ENCODE measurements around the gene RANBP2. TPM values are rescaled to one million over a fixed set of nuclear protein-coding genes. Genes with fewer than 3 reads are reported as not detected.

The RANBP2 gene
- total and polyA plus RNA-seq, 2 experiments from 2014 or later: 23.0 to 98.0 TPM

- TF ChIP-seq, protein P1, sequence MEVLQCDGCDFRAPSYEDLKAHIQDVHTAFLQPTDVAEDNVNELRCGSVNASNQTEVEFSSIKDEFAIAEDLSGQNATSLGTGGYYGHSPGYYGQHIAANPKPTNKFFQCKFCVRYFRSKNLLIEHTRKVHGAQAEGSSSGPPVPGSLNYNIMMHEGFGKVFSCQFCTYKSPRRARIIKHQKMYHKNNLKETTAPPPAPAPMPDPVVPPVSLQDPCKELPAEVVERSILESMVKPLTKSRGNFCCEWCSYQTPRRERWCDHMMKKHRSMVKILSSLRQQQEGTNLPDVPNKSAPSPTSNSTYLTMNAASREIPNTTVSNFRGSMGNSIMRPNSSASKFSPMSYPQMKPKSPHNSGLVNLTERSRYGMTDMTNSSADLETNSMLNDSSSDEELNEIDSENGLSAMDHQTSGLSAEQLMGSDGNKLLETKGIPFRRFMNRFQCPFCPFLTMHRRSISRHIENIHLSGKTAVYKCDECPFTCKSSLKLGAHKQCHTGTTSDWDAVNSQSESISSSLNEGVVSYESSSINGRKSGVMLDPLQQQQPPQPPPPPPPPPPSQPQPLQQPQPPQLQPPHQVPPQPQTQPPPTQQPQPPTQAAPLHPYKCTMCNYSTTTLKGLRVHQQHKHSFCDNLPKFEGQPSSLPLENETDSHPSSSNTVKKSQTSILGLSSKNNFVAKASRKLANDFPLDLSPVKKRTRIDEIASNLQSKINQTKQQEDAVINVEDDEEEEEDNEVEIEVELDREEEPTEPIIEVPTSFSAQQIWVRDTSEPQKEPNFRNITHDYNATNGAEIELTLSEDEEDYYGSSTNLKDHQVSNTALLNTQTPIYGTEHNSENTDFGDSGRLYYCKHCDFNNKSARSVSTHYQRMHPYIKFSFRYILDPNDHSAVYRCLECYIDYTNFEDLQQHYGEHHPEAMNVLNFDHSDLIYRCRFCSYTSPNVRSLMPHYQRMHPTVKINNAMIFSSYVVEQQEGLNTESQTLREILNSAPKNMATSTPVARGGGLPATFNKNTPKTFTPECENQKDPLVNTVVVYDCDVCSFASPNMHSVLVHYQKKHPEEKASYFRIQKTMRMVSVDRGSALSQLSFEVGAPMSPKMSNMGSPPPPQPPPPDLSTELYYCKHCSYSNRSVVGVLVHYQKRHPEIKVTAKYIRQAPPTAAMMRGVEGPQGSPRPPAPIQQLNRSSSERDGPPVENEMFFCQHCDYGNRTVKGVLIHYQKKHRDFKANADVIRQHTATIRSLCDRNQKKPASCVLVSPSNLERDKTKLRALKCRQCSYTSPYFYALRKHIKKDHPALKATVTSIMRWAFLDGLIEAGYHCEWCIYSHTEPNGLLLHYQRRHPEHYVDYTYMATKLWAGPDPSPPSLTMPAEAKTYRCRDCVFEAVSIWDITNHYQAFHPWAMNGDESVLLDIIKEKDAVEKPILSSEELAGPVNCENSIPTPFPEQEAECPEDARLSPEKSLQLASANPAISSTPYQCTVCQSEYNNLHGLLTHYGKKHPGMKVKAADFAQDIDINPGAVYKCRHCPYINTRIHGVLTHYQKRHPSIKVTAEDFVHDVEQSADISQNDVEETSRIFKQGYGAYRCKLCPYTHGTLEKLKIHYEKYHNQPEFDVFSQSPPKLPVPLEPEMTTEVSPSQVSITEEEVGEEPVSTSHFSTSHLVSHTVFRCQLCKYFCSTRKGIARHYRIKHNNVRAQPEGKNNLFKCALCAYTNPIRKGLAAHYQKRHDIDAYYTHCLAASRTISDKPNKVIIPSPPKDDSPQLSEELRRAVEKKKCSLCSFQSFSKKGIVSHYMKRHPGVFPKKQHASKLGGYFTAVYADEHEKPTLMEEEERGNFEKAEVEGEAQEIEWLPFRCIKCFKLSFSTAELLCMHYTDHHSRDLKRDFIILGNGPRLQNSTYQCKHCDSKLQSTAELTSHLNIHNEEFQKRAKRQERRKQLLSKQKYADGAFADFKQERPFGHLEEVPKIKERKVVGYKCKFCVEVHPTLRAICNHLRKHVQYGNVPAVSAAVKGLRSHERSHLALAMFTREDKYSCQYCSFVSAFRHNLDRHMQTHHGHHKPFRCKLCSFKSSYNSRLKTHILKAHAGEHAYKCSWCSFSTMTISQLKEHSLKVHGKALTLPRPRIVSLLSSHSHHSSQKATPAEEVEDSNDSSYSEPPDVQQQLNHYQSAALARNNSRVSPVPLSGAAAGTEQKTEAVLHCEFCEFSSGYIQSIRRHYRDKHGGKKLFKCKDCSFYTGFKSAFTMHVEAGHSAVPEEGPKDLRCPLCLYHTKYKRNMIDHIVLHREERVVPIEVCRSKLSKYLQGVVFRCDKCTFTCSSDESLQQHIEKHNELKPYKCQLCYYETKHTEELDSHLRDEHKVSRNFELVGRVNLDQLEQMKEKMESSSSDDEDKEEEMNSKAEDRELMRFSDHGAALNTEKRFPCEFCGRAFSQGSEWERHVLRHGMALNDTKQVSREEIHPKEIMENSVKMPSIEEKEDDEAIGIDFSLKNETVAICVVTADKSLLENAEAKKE (CRISPR knock-in tag; IDR thresholded peaks at IDR 0.05): no peak
- TF ChIP-seq NANOG (IDR thresholded peaks at IDR 0.05; ENCODE audit: borderline replicate concordance): no peak
- no peak for TF ChIP-seq EZH2 (IDR thresholded peaks at IDR 0.05; ENCODE audit: low read depth, unreplicated experiment)
- TF ChIP-seq ZNF114 (CRISPR knock-in tag; IDR thresholded peaks at IDR 0.05): no peak
- TF ChIP-seq STAT1 (IDR thresholded peaks at IDR 0.05; ENCODE audit: unreplicated experiment): no peak
- TF ChIP-seq, protein P2, sequence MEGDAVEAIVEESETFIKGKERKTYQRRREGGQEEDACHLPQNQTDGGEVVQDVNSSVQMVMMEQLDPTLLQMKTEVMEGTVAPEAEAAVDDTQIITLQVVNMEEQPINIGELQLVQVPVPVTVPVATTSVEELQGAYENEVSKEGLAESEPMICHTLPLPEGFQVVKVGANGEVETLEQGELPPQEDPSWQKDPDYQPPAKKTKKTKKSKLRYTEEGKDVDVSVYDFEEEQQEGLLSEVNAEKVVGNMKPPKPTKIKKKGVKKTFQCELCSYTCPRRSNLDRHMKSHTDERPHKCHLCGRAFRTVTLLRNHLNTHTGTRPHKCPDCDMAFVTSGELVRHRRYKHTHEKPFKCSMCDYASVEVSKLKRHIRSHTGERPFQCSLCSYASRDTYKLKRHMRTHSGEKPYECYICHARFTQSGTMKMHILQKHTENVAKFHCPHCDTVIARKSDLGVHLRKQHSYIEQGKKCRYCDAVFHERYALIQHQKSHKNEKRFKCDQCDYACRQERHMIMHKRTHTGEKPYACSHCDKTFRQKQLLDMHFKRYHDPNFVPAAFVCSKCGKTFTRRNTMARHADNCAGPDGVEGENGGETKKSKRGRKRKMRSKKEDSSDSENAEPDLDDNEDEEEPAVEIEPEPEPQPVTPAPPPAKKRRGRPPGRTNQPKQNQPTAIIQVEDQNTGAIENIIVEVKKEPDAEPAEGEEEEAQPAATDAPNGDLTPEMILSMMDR (conservative IDR thresholded peaks at IDR 0.05; ENCODE audit: low read depth in 2 of 2): no peak
Observed at GRCh38 chr2:108805032-108805431, 85.8 kb downstream of the RANBP2 start (continued).

DNA sequence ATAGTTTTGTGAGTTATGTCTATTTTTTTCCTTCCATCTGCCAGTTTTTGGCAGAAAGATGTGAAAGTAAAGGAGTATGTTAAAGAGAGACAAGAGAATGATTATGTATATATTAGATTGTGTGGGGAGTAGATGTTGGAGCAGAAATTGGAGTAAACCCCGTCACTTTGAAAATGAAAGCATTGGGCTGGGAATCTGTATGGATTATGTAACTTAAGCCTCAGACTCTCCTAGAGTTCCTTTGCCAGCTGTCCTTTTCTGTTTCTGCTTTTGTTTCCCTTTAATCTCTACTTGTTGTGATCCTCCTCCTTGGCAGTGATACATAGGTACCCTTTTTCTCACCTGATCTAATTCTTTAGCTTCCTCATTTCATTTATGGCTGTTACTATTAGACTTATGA lies 86.5 kb downstream of the RANBP2 start:
- Mint-ChIP-seq H3K9me3 (peaks cover 25% of the 10 kb centered on the region), H3K27me3 (ENCODE audit: insufficient read depth, low read depth, poor library complexity) (no peaks in the 10 kb centered on the region), H3K36me3 (ENCODE audit: low read depth) (peaks cover 70% of the 10 kb centered on the region), H3K4me3 (no peak overlapping the region), H3K27ac (no peak overlapping the region), H3K4me1 (no peaks in the 10 kb centered on the region)
- H3F3A ChIP-seq (replicated peaks; ENCODE audit: low read depth): no peaks in the 10 kb centered on the region
- no peak overlapping the region for H2AFZ ChIP-seq
- H3K4me1 ChIP-seq (ENCODE audit: insufficient read depth): no peaks in the 10 kb centered on the region
- no peak overlapping the region for H3K27ac ChIP-seq (ENCODE audit: low read depth)
- H3K4me2 ChIP-seq: no peak overlapping the region
- no peak for ATAC-seq
- 0 out of 2 replicates have a peak, but pooled peaks cover 10% of the 10 kb centered on the region for H4K20me1 ChIP-seq (replicated peaks; ENCODE audit: insufficient read depth)
- peaks cover 36% of the 10 kb centered on the region for H3K79me2 ChIP-seq (replicated peaks; ENCODE audit: insufficient read depth)
- no peak overlapping the region for H3K4me3 ChIP-seq
- DNase-seq (ENCODE audit: low spot score): no peak
- peaks cover 21% of the 10 kb centered on the region for H3K36me3 ChIP-seq (ENCODE audit: insufficient read depth)
- H3K27me3 ChIP-seq (ENCODE audit: insufficient read depth): no peaks in the 10 kb centered on the region
- no peaks in the 10 kb centered on the region for H3K9me2 ChIP-seq (ENCODE audit: insufficient read depth)
- TF ChIP-seq ZNF114 (CRISPR knock-in tag; IDR thresholded peaks at IDR 0.05): no peak
- no peak for TF ChIP-seq EZH2 (IDR thresholded peaks at IDR 0.05; ENCODE audit: low read depth, unreplicated experiment)
- TF ChIP-seq ZNF331 (CRISPR knock-in tag; IDR thresholded peaks at IDR 0.05; ENCODE audit: low read depth): no peak
- no peak for TF ChIP-seq NANOG (IDR thresholded peaks at IDR 0.05; ENCODE audit: borderline replicate concordance)
- no peak for TF ChIP-seq POLR2AphosphoS5 (IDR thresholded peaks at IDR 0.05; ENCODE audit: low read depth)
- no peak for TF ChIP-seq REST (IDR thresholded peaks at IDR 0.05; ENCODE audit: unreplicated experiment)
- TF ChIP-seq ETS1 (IDR thresholded peaks at IDR 0.05): no peak
